Endodermal cell (in vitro differentiated cells): Measurements from ENCODE around the gene SOD3. TPM values are rescaled to one million over a fixed set of nuclear protein-coding genes. Genes with fewer than 3 reads are reported as not detected.

Experiments
- DNase-seq: peaks from one replicate; pipeline ENCODE4 v3.0.0-alpha.2; 2017
- H3K27ac ChIP-seq: 2 replicates; pipeline ENCODE4 v1.5.1; 2013; ENCODE audit warnings: mild to moderate bottlenecking, low read depth, low read length, moderate library complexity
- H3K27me3 ChIP-seq: 2 replicates; pipeline ENCODE4 v1.6.1; 2013; ENCODE audit warnings: mild to moderate bottlenecking, low read length, moderate library complexity; ENCODE audit not compliant: insufficient read depth, control insufficient read depth, poor library complexity, severe bottlenecking
- H3K36me3 ChIP-seq: 2 replicates; pipeline ENCODE4 v1.7.0; 2013; ENCODE audit warnings: mild to moderate bottlenecking, low read length, moderate library complexity; ENCODE audit not compliant: control insufficient read depth, insufficient read depth
- H3K4me1 ChIP-seq: one replicate; pipeline ENCODE4 v1.7.0; 2013; ENCODE audit warnings: low read length; ENCODE audit not compliant: control insufficient read depth, insufficient read depth
- H3K4me3 ChIP-seq: 2 replicates; pipeline ENCODE4 v1.5.1; 2013; ENCODE audit warnings: mild to moderate bottlenecking, low read length, moderate library complexity
- H3K9ac ChIP-seq: 2 replicates; pipeline ENCODE4 v1.6.1; 2013; ENCODE audit warnings: mild to moderate bottlenecking, low read length, moderate library complexity; ENCODE audit not compliant: poor library complexity, severe bottlenecking; ENCODE audit errors: extremely low read depth
- H3K9me3 ChIP-seq: 2 replicates; pipeline ENCODE4 v1.6.1; 2013; ENCODE audit warnings: mild to moderate bottlenecking, low read length, moderate library complexity; ENCODE audit not compliant: control insufficient read depth
- H3K27ac Mint-ChIP-seq: 2 replicates; pipeline ENCODE4 v1.8.0; 2020; ENCODE audit warnings: mixed read lengths
- H3K27me3 Mint-ChIP-seq: 2 replicates; pipeline ENCODE4 v1.8.0; 2021; ENCODE audit warnings: mild to moderate bottlenecking, mixed read lengths; ENCODE audit not compliant: insufficient read depth
- H3K36me3 Mint-ChIP-seq: 2 replicates; pipeline ENCODE4 v1.8.0; 2020; ENCODE audit warnings: low read depth, mixed read lengths
- H3K4me1 Mint-ChIP-seq: 2 replicates; pipeline ENCODE4 v1.8.0; 2020; ENCODE audit warnings: mixed read lengths
- H3K4me3 Mint-ChIP-seq: 2 replicates; pipeline ENCODE4 v1.8.0; 2020; ENCODE audit warnings: mild to moderate bottlenecking, moderate library complexity, mixed read lengths
- H3K9me3 Mint-ChIP-seq: 2 replicates; pipeline ENCODE4 v1.8.0; 2020; ENCODE audit warnings: mild to moderate bottlenecking, mixed read lengths
- WGBS, 2 experiments: methylation state at CpG; one replicate each; pipeline versions ENCODE4 v1.1.5 to v1.1.7; 2013; ENCODE audit warnings: missing lambda C conversion rate in 2 of 2, mixed read lengths in 1 of 2; ENCODE audit not compliant: insufficient coverage in 1 of 2, insufficient read length in 1 of 2; 5-methylcytosine and 5-hydroxymethylcytosine counted together
- total RNA-seq, 2 donors: library from RNA; stranded (reverse); fragmentation: NEBNext Ultra II Directional in 1 of 2; extraction: Animal tissue kit (Norgen Biotek cat#: 25700) in 1 of 2; gene quantifications; 2 replicates in 1 of 2; 3 replicates in 1 of 2; pipeline ENCODE4 v1.2.1, GENCODE V29; 2021
- TF ChIP-seq, protein P1 (sequence below): fragments of 200-600 bp; sonication (generic); conservative IDR thresholded peaks from 2 replicates; pipeline ENCODE4 v1.5.0; 2021; ENCODE audit warnings: antibody characterized with exemption, mild to moderate bottlenecking

SOD3 gene
- total RNA-seq, 2 donors from 2014 or later = 5.7 to 8.7 TPM

DNA sequence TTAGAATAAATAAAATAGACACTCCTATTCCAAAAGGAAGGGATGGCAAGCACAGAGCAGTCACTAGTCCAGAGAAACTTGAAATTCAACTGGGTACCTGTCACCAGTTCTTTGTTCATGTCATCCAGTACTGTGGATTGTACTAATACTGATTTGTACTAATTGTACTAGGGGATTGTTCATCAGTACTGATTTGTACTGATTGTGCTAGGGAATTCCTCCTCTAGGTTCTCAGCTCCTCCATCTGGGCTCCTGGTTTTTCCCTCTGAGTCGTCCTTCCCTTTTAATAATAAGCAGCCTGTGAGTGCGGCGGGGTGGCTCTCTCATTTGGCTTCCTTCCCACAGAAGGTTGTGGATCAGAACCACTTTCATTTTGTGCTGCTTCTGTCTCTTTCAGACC is 31.0 kb upstream of the SOD3 start:
- 83 to 92% methylated on average over 2 to 3 of the region's 3 CpGs for WGBS, 2 experiments
- no peak overlapping the region for H3K4me3 Mint-ChIP-seq
- Histone ChIP-seq H3K27ac (no peak overlapping the region), H3K36me3 (no peaks in the 10 kb centered on the region), H3K9ac (no peak overlapping the region), H3K27me3 (no peaks in the 10 kb centered on the region), H3K9me3 (no peaks in the 10 kb centered on the region), H3K4me3 (no peak overlapping the region), H3K4me1 (no peaks in the 10 kb centered on the region)
- H3K27me3 Mint-ChIP-seq = no peaks in the 10 kb centered on the region
- DNase-seq = no peak
- no peaks in the 10 kb centered on the region for H3K9me3 Mint-ChIP-seq
- no peak overlapping the region for H3K27ac Mint-ChIP-seq
- no peaks in the 10 kb centered on the region for H3K4me1 Mint-ChIP-seq
- TF ChIP-seq, protein P1, sequence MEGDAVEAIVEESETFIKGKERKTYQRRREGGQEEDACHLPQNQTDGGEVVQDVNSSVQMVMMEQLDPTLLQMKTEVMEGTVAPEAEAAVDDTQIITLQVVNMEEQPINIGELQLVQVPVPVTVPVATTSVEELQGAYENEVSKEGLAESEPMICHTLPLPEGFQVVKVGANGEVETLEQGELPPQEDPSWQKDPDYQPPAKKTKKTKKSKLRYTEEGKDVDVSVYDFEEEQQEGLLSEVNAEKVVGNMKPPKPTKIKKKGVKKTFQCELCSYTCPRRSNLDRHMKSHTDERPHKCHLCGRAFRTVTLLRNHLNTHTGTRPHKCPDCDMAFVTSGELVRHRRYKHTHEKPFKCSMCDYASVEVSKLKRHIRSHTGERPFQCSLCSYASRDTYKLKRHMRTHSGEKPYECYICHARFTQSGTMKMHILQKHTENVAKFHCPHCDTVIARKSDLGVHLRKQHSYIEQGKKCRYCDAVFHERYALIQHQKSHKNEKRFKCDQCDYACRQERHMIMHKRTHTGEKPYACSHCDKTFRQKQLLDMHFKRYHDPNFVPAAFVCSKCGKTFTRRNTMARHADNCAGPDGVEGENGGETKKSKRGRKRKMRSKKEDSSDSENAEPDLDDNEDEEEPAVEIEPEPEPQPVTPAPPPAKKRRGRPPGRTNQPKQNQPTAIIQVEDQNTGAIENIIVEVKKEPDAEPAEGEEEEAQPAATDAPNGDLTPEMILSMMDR = no peak
- H3K36me3 Mint-ChIP-seq = no peaks in the 10 kb centered on the region

GRCh38 chr4:24765376-24765988 is 29.9 kb upstream of the SOD3 start:
- Mint-ChIP-seq H3K27ac (no peak overlapping the region), H3K4me1 (peaks cover 8% of the 10 kb centered on the region), H3K27me3 (no peaks in the 10 kb centered on the region), H3K36me3 (no peaks in the 10 kb centered on the region), H3K4me3 (no peak overlapping the region), H3K9me3 (no peaks in the 10 kb centered on the region)
- Histone ChIP-seq H3K36me3 (no peaks in the 10 kb centered on the region), H3K4me3 (no peak overlapping the region), H3K27ac (no peak overlapping the region), H3K9me3 (no peaks in the 10 kb centered on the region), H3K27me3 (no peaks in the 10 kb centered on the region), H3K4me1 (no peaks in the 10 kb centered on the region), H3K9ac (no peak overlapping the region)
- DNase-seq = no peak
- WGBS, 2 experiments = 91 to 96% methylated on average over 4 of the region's 4 CpGs
- TF ChIP-seq, protein P1 = no peak

DNA sequence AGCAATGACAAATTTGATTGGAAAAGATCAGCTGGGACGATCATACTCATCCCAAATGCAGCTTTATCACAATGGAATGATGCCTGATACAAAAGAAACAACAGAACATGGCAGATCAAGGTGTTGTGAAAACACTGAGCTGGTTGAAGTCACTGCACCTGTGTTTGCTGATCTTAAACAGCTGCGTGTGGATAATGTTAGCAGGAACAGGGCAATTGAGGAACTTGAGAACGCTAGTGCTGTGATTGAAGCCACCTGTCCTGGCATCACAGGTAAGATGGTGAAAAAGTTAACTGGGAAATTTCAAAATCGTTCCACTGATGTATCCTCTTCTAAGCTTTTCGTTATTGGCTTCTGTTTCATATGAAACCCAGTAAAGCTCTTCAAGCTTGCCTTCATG is 27.4 kb upstream of the SOD3 start:
- TF ChIP-seq, protein P1 = no peak
- H3K36me3 Mint-ChIP-seq = no peaks in the 10 kb centered on the region
- Histone ChIP-seq H3K36me3 (no peaks in the 10 kb centered on the region), H3K4me1 (no peaks in the 10 kb centered on the region), H3K4me3 (no peak overlapping the region), H3K9ac (no peak overlapping the region), H3K9me3 (no peaks in the 10 kb centered on the region), H3K27me3 (no peaks in the 10 kb centered on the region), H3K27ac (no peak overlapping the region)
- peaks cover 13% of the 10 kb centered on the region for H3K4me1 Mint-ChIP-seq
- H3K27me3 Mint-ChIP-seq = peaks cover 6% of the 10 kb centered on the region
- no peak for DNase-seq
- 86 to 94% methylated on average over 4 to 5 of the region's 5 CpGs for WGBS, 2 experiments
- no peak overlapping the region for H3K27ac Mint-ChIP-seq
- H3K9me3 Mint-ChIP-seq = peaks cover 4% of the 10 kb centered on the region
- H3K4me3 Mint-ChIP-seq = no peak overlapping the region
